ENCODE data around the gene APCDD1L. TPM values are rescaled to one million over a fixed set of nuclear protein-coding genes. Genes with fewer than 3 reads are reported as not detected.

The APCDD1L gene
- total RNA-seq, 3 donors from 2014 or later: 0.73 to 2.0 TPM; not detected in 1

DNA sequence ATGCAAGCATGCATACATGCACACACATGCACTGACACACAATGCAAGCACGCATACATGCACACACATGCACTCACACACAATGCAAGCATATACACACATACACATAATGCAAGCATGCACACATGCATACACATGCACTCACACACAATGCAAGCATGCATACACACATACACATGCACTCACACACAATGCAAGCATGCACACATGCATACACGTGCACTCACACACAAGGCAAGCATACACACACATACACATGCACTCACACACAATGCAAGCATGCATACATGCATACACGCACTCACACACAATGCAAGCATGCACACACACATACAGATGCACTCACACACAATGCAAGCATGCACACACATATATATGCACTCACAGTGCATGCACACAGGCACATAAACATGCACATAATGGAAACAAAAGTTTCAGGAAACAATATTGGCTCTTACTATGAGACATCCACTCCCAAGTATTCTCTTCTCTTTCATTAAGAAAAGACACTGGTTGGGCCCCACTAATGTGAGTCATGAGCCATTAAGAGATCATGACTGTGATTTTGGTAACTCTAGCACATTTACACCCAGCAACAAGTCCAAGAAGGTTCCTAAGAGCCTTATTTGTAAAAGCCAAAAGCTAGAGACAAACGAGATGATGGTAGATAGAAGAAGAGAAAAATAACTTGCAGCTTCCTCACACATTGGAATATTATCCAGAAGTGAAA, 22.2 kb downstream of the APCDD1L start:
- intact Hi-C loops (cut with DNase I; ENCODE audit: low total_unique reads): no loop called here
- no peaks in the 10 kb centered on the region for H3K4me1 ChIP-seq
- no peaks in the 10 kb centered on the region for H3K27me3 ChIP-seq
- no peak overlapping the region for H3K4me3 ChIP-seq
- no peak for TF ChIP-seq POLR2AphosphoS5 (IDR thresholded peaks at IDR 0.05)
- TF ChIP-seq, protein P1, sequence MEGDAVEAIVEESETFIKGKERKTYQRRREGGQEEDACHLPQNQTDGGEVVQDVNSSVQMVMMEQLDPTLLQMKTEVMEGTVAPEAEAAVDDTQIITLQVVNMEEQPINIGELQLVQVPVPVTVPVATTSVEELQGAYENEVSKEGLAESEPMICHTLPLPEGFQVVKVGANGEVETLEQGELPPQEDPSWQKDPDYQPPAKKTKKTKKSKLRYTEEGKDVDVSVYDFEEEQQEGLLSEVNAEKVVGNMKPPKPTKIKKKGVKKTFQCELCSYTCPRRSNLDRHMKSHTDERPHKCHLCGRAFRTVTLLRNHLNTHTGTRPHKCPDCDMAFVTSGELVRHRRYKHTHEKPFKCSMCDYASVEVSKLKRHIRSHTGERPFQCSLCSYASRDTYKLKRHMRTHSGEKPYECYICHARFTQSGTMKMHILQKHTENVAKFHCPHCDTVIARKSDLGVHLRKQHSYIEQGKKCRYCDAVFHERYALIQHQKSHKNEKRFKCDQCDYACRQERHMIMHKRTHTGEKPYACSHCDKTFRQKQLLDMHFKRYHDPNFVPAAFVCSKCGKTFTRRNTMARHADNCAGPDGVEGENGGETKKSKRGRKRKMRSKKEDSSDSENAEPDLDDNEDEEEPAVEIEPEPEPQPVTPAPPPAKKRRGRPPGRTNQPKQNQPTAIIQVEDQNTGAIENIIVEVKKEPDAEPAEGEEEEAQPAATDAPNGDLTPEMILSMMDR (IDR thresholded peaks at IDR 0.05): no peak
- no peak for TF ChIP-seq POLR2A (IDR thresholded peaks at IDR 0.05)
- no peaks in the 10 kb centered on the region for H3K36me3 ChIP-seq
- no peak overlapping the region for H3K27ac ChIP-seq
- DNase-seq (ENCODE audit: low spot score in 2 of 2): no peak
- no peaks in the 10 kb centered on the region for H3K9me3 ChIP-seq

DNA sequence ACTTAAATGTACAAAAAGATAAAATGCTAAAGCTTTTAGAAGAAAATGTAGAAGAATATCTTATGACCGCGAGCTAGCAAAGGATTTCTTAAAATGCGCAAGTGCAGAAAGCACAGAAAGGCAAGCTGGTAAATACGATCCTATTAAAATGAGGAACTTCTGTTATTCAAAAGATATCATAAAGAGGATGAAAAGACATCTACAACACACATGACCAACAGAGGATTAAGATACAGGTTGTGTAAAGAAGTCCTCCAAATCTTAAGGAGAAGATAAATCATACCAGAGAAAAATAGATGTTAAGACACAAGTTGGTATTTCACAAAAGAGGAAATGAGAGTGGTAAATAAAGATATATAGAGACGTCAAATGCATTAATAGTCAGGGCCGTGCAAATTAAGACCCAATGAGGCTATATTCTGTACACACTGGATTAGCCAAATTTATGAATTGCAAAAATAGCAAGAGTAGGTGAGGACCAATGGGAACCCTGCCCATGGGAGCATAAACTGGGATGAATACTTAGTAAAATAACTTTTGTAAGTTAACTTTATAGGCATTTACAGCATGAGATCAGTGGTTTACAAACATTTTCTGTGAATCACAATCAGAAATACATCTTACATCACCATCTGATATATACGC, 23.0 kb downstream of the APCDD1L start:
- TF ChIP-seq, protein P1 (IDR thresholded peaks at IDR 0.05): no peak
- no peak for TF ChIP-seq POLR2A (IDR thresholded peaks at IDR 0.05)
- TF ChIP-seq POLR2AphosphoS5 (IDR thresholded peaks at IDR 0.05): no peak
- Histone ChIP-seq H3K27me3 (no peaks in the 10 kb centered on the region), H3K4me1 (no peaks in the 10 kb centered on the region), H3K36me3 (no peaks in the 10 kb centered on the region), H3K9me3 (no peaks in the 10 kb centered on the region), H3K27ac (no peak overlapping the region), H3K4me3 (no peak overlapping the region)
- intact Hi-C loops (cut with DNase I; ENCODE audit: low total_unique reads): no loop called here
- DNase-seq (ENCODE audit: low spot score in 2 of 2): no peak

DNA sequence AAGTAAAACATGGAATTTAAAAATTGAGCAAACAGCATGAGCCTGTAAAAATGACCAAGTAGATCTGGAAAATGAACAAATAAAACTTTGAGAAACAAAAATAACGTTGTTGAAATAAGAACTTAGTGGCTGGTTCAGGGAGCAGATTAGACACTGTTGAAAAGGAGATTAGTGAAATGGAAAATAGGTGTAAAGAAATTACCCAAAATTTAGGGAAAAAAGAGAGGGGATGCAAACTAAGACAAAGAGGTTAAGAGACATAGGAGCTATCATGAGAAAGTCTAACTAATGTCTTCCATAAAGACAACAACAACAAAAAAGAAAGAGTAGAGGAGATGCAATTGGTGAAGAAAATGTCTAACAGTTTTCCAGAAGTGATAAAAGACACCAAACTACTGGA, 29.0 kb downstream of the APCDD1L start:
- intact Hi-C loops (cut with DNase I; ENCODE audit: low total_unique reads): no loop called here

DNA sequence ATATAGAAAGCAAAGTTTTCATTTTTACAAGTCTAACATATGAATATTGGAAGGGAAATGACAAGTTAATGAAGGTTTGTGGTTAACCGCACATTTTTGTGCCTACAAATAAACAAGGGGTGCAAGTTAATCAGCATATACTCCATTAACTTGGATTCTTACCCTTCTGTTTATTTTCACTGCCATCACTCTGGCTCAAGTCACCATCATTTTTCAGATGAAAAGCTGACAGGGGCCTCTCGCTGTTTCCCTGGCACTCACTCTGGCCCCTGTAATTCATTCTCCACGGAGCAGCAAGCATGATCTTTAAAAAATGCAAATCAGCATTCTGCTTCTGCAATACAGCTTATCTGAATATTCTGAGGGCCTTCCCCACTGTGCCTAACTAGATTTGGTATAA, 29.8 kb downstream of the APCDD1L start:
- DNase-seq (ENCODE audit: low spot score in 2 of 2): no peak
- intact Hi-C loops (cut with DNase I; ENCODE audit: low total_unique reads): no loop called here
- no peaks in the 10 kb centered on the region for H3K27me3 ChIP-seq
- TF ChIP-seq POLR2AphosphoS5 (IDR thresholded peaks at IDR 0.05) (no peak), POLR2A (IDR thresholded peaks at IDR 0.05) (no peak)
- TF ChIP-seq, protein P1 (IDR thresholded peaks at IDR 0.05): no peak
- no peaks in the 10 kb centered on the region for H3K4me1 ChIP-seq
- H3K4me3 ChIP-seq: no peak overlapping the region
- no peaks in the 10 kb centered on the region for H3K36me3 ChIP-seq
- peaks cover 13 to 18% of the 10 kb centered on the region in 2 donors for H3K9me3 ChIP-seq
- H3K27ac ChIP-seq: no peak overlapping the region

More for the DNA sequence above, 29.0 kb downstream of the APCDD1L start:
- H3K4me1 ChIP-seq: no peaks in the 10 kb centered on the region
- H3K27me3 ChIP-seq: no peaks in the 10 kb centered on the region
- TF ChIP-seq POLR2A (IDR thresholded peaks at IDR 0.05): no peak
- TF ChIP-seq, protein P1 (IDR thresholded peaks at IDR 0.05): no peak
- TF ChIP-seq POLR2AphosphoS5 (IDR thresholded peaks at IDR 0.05): no peak
- peaks cover 13 to 18% of the 10 kb centered on the region in 2 donors for H3K9me3 ChIP-seq
- no peaks in the 10 kb centered on the region for H3K36me3 ChIP-seq
- no peak for DNase-seq (ENCODE audit: low spot score in 2 of 2)
- H3K27ac ChIP-seq: no peak overlapping the region
- no peak overlapping the region for H3K4me3 ChIP-seq

DNA sequence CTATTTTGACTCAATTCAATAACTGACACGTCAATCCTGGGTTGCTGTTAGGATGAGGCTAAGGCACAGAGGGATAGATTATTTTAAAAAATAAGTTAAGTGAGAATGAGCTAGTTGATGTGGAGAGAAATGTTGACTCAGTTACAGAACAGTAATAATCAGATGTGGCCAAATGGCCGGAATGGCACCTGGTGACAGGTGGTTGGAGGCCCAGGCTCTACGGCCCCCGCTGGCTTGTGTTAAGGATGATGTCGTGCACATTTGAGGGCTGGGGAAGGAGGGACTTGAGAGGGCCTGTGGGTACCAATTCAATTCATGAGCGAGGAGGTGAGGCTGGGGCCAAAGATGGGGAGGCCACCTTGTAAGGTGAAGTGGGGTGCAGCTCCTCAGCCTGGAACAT, 31.7 kb downstream of the APCDD1L start:
- no peaks in the 10 kb centered on the region for H3K4me1 ChIP-seq
- H3K27me3 ChIP-seq: no peaks in the 10 kb centered on the region
- H3K36me3 ChIP-seq: no peaks in the 10 kb centered on the region
- no peak overlapping the region for H3K4me3 ChIP-seq
- TF ChIP-seq POLR2AphosphoS5 (IDR thresholded peaks at IDR 0.05) (no peak), POLR2A (IDR thresholded peaks at IDR 0.05) (no peak)
- TF ChIP-seq, protein P1 (IDR thresholded peaks at IDR 0.05): no peak
- intact Hi-C loops (cut with DNase I; ENCODE audit: low total_unique reads): no loop called here
- no peak for DNase-seq (ENCODE audit: low spot score in 2 of 2)
- peaks cover 17 to 23% of the 10 kb centered on the region in 2 donors for H3K9me3 ChIP-seq
- no peak overlapping the region for H3K27ac ChIP-seq

All from breast epithelium (tissue), 4 donors.